Natural killer cell treated with Interleukin-12 subunit alpha and Interleukin-12 subunit beta and Interleukin-15 and Interleukin-18, amount 100 ng/mL, for 72 hours (primary cell): Measurements from ENCODE around the gene ZNF662. TPM values are rescaled to one million over a fixed set of nuclear protein-coding genes. Genes with fewer than 3 reads are reported as not detected.
A peak's percentile ranks its signal among the peaks of the same experiment; 100 is the strongest.

Experiments
- ATAC-seq, 2 donors: fragments of 150-1000 bp; cut with Tn5 transposase in 1 of 2; sonication (Bioruptor Pico), chemical (Tn5 transposase) in 1 of 2; 2 replicates each; pipeline ENCODE4 v1.10.0; 2021
- DNase-seq: peaks from one replicate; pipeline ENCODE4 v3.0.0; 2022; ENCODE audit warnings: low spot score
- H3K27ac Mint-ChIP-seq, 2 donors: 1 replicate in 1 of 2; 2 replicates in 1 of 2; pipeline ENCODE4 v1.8.0; 2022; ENCODE audit warnings: mixed read lengths in 2 of 2, mild to moderate bottlenecking in 1 of 2, moderate library complexity in 1 of 2
- H3K27me3 Mint-ChIP-seq, 2 donors: 1 replicate in 1 of 2; 2 replicates in 1 of 2; pipeline ENCODE4 v1.8.0; 2022; ENCODE audit warnings: mixed read lengths in 2 of 2
- H3K36me3 Mint-ChIP-seq: one replicate; pipeline ENCODE4 v1.8.0; 2022; ENCODE audit warnings: mixed read lengths
- H3K4me1 Mint-ChIP-seq, 2 donors: 1 replicate in 1 of 2; 2 replicates in 1 of 2; pipeline ENCODE4 v1.8.0; 2022; ENCODE audit warnings: low read depth in 2 of 2, mixed read lengths in 2 of 2, mild to moderate bottlenecking in 1 of 2
- H3K4me3 Mint-ChIP-seq: one replicate; pipeline ENCODE4 v1.8.0; 2022; ENCODE audit warnings: mixed read lengths
- H3K9me3 Mint-ChIP-seq: 2 replicates; pipeline ENCODE4 v1.8.0; 2022; ENCODE audit warnings: mixed read lengths
- total RNA-seq, 2 donors: library from RNA; stranded (reverse); gene quantifications; one replicate each; pipeline ENCODE4 v1.2.3, GENCODE V29; 2022

ZNF662 gene
- total RNA-seq, result under 1 TPM; 0.36 to 0.42 TPM

DNA sequence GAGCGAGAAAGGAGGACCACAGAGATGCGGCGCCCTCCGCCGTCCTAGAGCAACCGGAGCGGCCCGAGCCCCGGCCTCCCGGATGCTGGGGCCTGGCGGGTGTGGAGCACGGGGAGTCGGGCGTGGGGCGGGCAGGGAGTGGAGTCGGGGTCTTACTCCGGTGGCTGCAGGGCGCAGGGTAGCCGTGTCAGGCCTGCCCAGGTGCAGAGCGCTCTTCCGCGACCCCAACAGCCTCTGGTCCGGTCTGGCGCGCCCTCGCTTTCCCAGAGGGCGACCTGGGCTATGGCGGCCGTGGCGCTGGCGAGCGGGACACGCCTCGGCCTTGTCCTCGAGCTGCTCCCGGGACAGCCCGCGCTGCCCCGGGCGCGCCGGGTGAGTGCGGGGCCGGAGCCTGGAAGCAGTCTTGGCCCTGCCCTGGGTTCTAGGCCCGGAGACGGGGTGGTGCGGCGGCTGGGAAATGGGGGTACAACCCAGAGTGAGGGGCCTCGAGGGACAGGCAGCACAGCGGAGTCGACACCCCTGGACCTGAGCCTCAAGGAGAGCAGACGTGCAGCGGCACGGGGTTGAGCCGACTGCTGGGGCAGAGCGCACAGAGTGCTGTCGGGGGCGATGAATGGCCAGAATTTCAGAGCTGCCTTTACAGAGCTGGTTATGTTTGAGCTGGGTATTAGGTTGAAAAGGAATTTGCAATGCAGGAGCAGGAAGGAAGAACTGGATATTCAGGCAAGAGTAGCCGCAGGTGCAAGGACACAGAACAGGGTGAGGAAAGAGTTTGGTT is at the start of gene ZNF662:
ZNF662 (plus strand) TSS at position 73 of the 778 bp plus-strand sequence. CDS start 1,973 bp downstream, outside the sequence.
- H3K27me3 Mint-ChIP-seq, result peaks cover 37 to 41% of the 10 kb centered on the region in 2 donors
- H3K36me3 Mint-ChIP-seq, result peaks cover 21% of the 10 kb centered on the region
- H3K4me3 Mint-ChIP-seq, result peak within 1 kb of the TSS; percentile 60
- DNase-seq (no peak), ATAC-seq (peak; percentile 62 to 77)
- H3K4me1 Mint-ChIP-seq, result peaks cover 6 to 12% of the 10 kb centered on the region in 2 donors
- H3K9me3 Mint-ChIP-seq, result peaks cover 7% of the 10 kb centered on the region
- H3K27ac Mint-ChIP-seq, result peak within 1 kb of the TSS in 1 of 2 donors; percentile 31

DNA sequence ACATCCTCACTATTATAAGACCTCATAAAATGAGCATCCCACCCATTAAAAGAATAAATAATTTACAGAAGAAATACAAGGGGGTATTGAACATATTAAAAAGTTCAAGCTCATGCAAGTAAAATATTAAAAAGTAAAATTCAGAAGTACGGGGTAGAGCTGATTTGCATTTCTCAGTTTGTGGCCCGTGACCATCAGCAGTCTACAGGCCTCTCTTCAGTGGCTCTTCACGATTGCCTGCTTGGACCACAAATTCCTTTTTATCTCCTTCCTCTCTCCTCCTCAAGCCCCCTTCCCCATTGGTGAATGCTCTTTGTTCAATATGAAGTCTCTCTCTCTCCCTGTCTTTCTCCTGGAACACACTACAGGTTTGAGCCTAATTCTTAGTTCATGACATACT is 49.4 kb upstream of the ZNF662 start:
- Mint-ChIP-seq H3K4me1 (no peaks in the 10 kb centered on the region), H3K4me3 (no peak overlapping the region), H3K9me3 (no peaks in the 10 kb centered on the region), H3K36me3 (peaks cover 12% of the 10 kb centered on the region), H3K27me3 (peaks cover 7 to 32% of the 10 kb centered on the region in 2 donors), H3K27ac (no peak overlapping the region)
- ATAC-seq, result no peak
- DNase-seq, result no peak

DNA sequence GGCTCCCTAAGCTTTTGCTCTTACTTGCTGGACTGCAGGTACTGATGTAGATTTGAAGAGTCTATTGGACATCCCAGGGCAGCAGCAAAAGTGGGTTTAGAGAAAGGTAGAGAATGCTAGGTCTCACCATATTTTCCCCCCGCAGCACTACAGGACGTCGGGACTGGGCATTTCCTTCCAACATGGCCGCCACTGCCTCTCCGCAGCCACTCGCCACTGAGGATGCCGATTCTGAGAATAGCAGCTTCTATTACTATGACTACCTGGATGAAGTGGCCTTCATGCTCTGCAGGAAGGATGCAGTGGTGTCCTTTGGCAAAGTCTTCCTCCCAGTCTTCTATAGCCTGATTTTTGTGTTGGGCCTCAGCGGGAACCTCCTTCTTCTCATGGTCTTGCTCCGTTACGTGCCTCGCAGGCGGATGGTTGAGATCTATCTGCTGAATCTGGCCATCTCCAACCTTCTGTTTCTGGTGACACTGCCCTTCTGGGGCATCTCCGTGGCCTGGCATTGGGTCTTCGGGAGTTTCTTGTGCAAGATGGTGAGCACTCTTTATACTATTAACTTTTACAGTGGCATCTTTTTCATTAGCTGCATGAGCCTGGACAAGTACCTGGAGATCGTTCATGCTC is 41.5 kb upstream of the ZNF662 start:
- no peak overlapping the region for H3K27ac Mint-ChIP-seq
- no peaks in the 10 kb centered on the region for H3K4me1 Mint-ChIP-seq
- H3K36me3 Mint-ChIP-seq, result peaks cover 5% of the 10 kb centered on the region
- DNase-seq, result no peak
- no peak for ATAC-seq
- no peak overlapping the region for H3K4me3 Mint-ChIP-seq
- no peaks in the 10 kb centered on the region for H3K9me3 Mint-ChIP-seq
- H3K27me3 Mint-ChIP-seq, result peaks cover 9 to 26% of the 10 kb centered on the region in 2 donors

DNA sequence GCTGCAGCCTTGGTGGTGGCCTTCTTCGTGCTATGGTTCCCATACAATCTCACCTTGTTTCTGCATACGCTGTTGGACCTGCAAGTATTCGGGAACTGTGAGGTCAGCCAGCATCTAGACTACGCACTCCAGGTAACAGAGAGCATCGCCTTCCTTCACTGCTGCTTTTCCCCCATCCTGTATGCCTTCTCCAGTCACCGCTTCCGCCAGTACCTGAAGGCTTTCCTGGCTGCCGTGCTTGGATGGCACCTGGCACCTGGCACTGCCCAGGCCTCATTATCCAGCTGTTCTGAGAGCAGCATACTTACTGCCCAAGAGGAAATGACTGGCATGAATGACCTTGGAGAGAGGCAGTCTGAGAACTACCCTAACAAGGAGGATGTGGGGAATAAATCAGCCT is 40.7 kb upstream of the ZNF662 start:
- H3K4me3 Mint-ChIP-seq, result no peak overlapping the region
- no peaks in the 10 kb centered on the region for H3K4me1 Mint-ChIP-seq
- ATAC-seq (no peak), DNase-seq (no peak)
- peaks cover 5% of the 10 kb centered on the region for H3K36me3 Mint-ChIP-seq
- H3K27me3 Mint-ChIP-seq, result peaks cover 6 to 19% of the 10 kb centered on the region in 2 donors
- H3K27ac Mint-ChIP-seq, result no peak overlapping the region
- H3K9me3 Mint-ChIP-seq, result no peaks in the 10 kb centered on the region

DNA sequence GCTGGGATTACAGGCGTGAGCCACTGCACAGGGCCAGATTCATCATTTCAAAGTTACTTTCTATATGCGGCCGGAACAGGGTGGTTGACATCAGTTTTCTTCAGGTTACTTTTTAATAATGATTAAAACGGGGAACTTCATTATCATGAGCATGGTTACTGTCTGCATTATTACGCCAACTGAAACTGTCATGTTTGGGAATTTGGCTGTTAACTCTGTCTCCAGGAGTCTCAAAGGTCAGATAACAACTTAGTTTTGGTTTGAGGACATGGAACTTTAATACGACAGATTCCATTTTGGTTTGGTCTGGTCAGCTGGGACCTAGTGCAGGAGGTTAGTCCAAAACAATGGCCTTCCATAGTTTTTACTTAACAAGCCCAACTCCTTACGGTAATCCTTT is 38.8 kb upstream of the ZNF662 start:
- Mint-ChIP-seq H3K27ac (no peak overlapping the region), H3K36me3 (no peaks in the 10 kb centered on the region), H3K9me3 (no peaks in the 10 kb centered on the region), H3K27me3 (peaks cover under 1 to 3% of the 10 kb centered on the region in 2 donors), H3K4me1 (no peaks in the 10 kb centered on the region), H3K4me3 (no peak overlapping the region)
- ATAC-seq (no peak), DNase-seq (no peak)

DNA sequence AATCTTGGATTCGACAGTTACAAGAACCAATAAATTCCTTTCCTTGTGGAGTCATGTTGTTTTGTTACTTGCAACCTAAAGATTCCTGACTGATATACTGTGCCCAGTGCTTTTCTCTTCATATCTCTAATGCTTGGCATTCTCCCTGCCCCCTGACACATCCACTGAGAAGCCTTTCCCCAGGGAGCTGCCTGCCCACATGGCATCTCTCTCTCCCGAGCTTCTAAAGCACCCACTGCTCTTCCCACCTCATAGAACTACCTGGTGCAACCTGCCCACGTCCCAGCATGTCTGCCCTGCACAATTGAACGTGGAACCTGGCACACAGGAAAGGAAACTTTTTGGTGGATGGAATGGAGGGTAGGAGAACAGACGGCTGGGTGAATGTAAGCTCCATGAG is 37.1 kb upstream of the ZNF662 start:
- H3K27me3 Mint-ChIP-seq, result no peaks in the 10 kb centered on the region
- H3K36me3 Mint-ChIP-seq, result no peaks in the 10 kb centered on the region
- H3K27ac Mint-ChIP-seq, result no peak overlapping the region
- no peaks in the 10 kb centered on the region for H3K4me1 Mint-ChIP-seq
- no peak overlapping the region for H3K4me3 Mint-ChIP-seq
- DNase-seq (no peak), ATAC-seq (no peak)
- no peaks in the 10 kb centered on the region for H3K9me3 Mint-ChIP-seq

DNA sequence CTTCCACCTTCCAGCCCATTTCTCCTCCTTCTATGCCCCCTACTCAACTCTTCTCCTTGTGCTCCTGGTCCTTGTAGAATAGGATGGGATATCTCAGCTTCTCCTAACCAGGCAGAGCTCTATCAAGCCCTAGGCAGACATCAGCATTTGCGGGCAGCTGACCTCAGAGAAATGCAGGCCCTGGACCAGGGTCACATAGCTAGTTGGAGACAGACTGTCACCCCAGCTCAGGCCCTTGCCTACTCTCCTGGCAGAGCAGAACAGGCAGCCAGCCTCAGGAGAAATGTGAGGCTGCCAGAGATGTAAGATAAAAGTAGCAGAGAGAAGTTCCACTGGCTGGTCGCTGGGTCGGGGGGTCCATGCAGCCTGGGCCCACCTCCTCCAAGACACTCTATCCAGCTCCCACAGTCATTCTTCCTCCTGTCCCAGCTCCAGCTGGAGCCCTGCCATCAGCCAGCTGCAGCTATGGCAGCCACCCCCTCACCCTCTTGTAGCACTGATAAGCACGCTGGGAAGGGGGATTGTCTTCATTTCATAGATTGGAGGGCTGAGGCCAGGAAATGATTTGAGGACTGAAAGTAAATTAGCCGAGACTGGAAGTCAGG is 34.2 kb upstream of the ZNF662 start:
- DNase-seq (no peak), ATAC-seq (no peak)
- no peaks in the 10 kb centered on the region for H3K36me3 Mint-ChIP-seq
- no peaks in the 10 kb centered on the region for H3K27me3 Mint-ChIP-seq
- no peak overlapping the region for H3K27ac Mint-ChIP-seq
- H3K4me1 Mint-ChIP-seq, result no peaks in the 10 kb centered on the region
- H3K9me3 Mint-ChIP-seq, result no peaks in the 10 kb centered on the region
- H3K4me3 Mint-ChIP-seq, result no peak overlapping the region

DNA sequence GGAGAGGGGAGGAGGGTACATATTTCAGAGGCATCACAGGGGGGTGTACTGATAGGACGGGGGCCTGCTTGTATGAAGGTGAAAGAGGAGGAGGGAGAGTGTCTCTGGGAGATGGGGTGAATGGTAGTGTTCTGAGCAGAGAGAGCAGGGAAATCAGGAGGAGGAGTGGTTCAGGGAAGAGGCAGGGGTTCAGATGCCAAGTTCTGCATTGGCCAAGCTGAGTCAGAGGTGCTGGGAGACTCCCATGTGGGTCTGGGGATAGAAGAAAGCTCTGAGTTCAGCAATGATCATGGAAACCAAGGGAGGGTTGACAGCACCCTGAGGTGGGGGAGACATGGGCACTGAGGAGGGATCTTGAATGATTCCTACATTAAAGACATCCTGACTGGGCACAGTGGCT is 33.2 kb upstream of the ZNF662 start:
- Mint-ChIP-seq H3K27me3 (no peaks in the 10 kb centered on the region), H3K4me1 (no peaks in the 10 kb centered on the region), H3K9me3 (no peaks in the 10 kb centered on the region), H3K36me3 (no peaks in the 10 kb centered on the region), H3K27ac (no peak overlapping the region), H3K4me3 (no peak overlapping the region)
- ATAC-seq (no peak), DNase-seq (no peak)

DNA sequence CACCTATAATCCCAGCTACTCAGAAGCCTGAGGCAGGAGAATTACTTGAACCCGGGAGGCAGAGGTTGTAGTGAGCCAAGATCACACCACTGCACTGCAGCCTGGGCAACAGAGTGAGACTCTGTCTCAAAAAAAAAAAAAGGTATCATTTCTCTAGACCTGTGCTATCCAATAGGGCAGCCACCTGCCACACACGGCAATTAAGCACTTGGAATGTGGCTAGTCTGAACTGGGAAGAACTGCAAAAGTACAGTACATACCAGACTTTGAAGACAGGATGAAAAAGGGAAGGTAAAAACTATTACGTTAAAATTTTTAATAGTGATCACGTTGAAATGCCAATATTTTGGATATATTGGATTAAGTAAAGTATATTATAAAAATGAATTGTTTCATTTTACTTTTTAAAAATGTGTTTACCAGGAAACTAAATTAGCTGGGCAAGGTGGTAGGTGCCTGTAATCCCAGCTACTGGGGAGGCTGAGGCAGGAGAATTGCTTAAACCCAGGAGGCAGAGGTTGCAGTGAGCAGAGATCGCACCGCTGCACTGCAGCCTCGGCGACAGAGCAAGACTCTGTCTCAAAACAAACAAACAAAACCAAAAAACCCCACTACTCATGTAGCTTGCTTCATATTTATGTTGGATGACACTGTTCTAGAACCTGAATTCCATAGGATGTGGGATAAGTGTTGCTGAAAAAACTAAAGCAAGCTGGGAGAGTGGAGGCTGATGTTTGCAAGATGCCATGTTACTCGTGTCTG is 32.5 kb upstream of the ZNF662 start:
- Mint-ChIP-seq H3K27ac (no peak overlapping the region), H3K4me3 (no peak overlapping the region), H3K4me1 (no peaks in the 10 kb centered on the region), H3K9me3 (no peaks in the 10 kb centered on the region), H3K27me3 (no peaks in the 10 kb centered on the region), H3K36me3 (no peaks in the 10 kb centered on the region)
- DNase-seq (no peak), ATAC-seq (no peak)

DNA sequence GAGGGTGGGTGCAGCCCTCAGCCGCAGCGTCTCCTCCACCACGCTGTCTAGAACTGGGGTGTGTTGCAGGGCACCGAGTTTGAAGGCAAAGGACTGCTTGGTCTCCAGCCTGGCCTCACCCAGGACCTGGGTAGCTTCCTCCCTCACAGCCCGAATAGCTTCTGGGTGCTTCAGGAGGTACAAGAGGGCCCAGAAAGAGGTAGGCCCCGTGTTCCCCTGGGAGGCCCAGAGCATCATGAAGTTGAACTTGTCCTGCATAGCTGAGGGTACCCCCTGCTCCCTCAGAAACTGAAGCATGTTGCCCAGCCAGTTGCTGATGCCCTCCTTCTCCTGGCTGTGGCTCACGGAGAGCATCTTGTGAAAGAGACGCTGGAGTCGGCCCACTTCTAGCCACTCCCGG is 31.2 kb upstream of the ZNF662 start:
- H3K36me3 Mint-ChIP-seq, result no peaks in the 10 kb centered on the region
- H3K27ac Mint-ChIP-seq, result no peak overlapping the region
- no peaks in the 10 kb centered on the region for H3K9me3 Mint-ChIP-seq
- no peak for DNase-seq
- H3K27me3 Mint-ChIP-seq, result no peaks in the 10 kb centered on the region
- no peak overlapping the region for H3K4me3 Mint-ChIP-seq
- ATAC-seq, result peak in 1 of 2 donors; percentile 46
- no peaks in the 10 kb centered on the region for H3K4me1 Mint-ChIP-seq

DNA sequence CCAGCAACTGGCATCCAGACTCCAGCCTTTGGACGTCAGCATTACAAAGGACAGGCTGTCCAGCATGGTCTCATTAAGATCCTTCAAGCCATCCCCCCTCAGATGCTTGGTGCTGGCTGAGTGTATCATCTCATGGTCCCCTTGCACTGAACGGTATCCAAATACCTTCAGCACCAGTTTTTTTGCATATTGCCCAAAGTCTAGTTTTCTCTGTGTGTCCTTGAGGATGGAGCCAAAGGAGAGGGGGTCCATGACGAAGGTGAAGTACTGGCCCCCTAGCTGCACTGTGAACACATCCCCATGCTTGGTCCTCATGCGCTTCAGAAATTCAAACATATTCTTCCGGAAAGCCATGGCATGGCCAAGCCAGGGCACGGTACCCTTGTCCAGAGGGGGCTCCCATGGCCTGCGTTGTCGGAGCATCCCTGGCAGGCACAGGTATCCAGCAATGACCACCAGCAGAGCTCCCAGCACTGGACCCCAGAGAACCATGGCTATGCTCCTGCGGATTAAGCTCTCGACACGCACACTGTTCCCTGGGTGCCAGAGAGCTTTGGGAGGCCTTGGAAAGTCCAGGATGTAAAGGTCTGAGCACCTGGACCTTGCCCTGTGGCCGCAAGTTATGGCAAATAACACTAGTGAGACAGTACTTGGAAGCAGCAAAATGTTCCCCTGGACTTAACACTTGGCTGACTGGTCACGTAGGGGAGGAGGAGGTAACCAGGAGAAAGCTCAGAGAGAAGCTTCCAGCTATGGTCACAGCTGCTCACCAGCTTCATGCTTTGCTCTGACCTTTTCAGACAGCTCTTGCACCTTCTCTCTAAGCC is 30.4 kb upstream of the ZNF662 start, which contains the start of gene CYP8B1:
CYP8B1 (minus strand) TSS at position 555 of the 827 bp plus-strand sequence; CDS start at position 492, 63 bp downstream.
- H3K4me1 Mint-ChIP-seq, result peaks cover 0 to 3% of the 10 kb centered on the region in 2 donors
- ATAC-seq (peak in 1 of 2 donors; percentile 25), DNase-seq (no peak)
- H3K4me3 Mint-ChIP-seq, result no peak within 1 kb of the TSS
- no peak within 1 kb of the TSS for H3K27ac Mint-ChIP-seq
- no peaks in the 10 kb centered on the region for H3K36me3 Mint-ChIP-seq
- H3K9me3 Mint-ChIP-seq, result no peaks in the 10 kb centered on the region
- no peaks in the 10 kb centered on the region for H3K27me3 Mint-ChIP-seq

DNA sequence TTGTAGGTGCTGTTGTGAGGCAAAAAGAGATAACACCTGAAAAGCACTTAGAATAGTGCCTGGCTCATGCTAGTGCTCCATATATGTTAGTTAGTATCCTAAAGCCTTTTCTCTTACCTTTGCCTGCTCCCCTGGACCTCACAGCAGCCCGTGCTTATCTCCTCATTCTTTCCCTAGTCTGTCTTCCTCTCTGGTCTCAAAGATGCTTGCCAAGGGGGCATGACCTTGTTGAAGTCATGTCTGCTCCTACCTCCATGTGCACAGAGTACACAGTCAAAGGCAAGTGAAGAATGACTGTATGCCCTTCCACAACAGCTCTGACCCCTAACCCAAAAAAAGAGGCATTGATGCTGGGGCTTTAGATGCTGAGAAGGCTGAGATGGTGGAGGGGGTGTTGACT is 29.5 kb upstream of the ZNF662 start:
- Mint-ChIP-seq H3K36me3 (no peaks in the 10 kb centered on the region), H3K27me3 (no peaks in the 10 kb centered on the region), H3K9me3 (no peaks in the 10 kb centered on the region), H3K4me1 (peaks cover 5 to 7% of the 10 kb centered on the region in 2 donors), H3K27ac (no peak overlapping the region), H3K4me3 (no peak overlapping the region)
- ATAC-seq, result no peak
- DNase-seq, result no peak
